ENCODE measurements around the gene IQCH. TPM values are rescaled to one million over a fixed set of nuclear protein-coding genes. Genes with fewer than 3 reads are reported as not detected.

Gene IQCH
- polyA plus RNA-seq, 1 of the 3 experiments (the other 2 are of a cell fraction): 0.81 TPM

DNA sequence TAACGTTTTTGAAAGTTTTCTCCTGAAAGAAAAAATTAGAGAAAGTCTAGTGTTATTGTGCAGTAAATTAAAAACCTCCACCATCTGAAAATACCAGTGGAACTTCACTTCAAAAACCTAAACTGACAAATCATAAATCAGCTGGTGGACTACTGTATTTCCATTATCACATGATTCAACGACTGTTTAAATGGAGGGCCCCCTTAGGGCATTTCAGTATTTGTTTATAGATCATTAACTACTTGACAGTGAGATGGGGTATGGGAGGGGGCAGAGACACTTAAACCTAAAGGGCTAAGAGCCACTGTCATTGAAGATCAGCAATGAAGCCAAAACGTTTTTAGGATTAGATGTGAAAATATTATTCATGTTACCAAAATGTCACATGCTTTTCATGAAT lies 257.6 kb downstream of the IQCH start:
- TF ChIP-seq GATA2 (CRISPR knock-in tag; IDR thresholded peaks at IDR 0.05): no peak
- no peak for TF ChIP-seq FOSL2 (IDR thresholded peaks at IDR 0.05; ENCODE audit: borderline replicate concordance, low read depth)
- no peak for TF ChIP-seq RXRA (IDR thresholded peaks at IDR 0.05; ENCODE audit: borderline replicate concordance, low read depth)
- TF ChIP-seq EP300 (IDR thresholded peaks at IDR 0.05; ENCODE audit: borderline replicate concordance in 1 of 2, low read depth in 1 of 2, low read length in 1 of 2): no peak
- no peak for TF ChIP-seq TAF1 (IDR thresholded peaks at IDR 0.05; ENCODE audit: borderline replicate concordance, low read depth, low read length)
- no peak for TF ChIP-seq SIN3A (IDR thresholded peaks at IDR 0.05; ENCODE audit: borderline replicate concordance, low read depth, low read length)
- no peak for TF ChIP-seq FOXJ3 (CRISPR knock-in tag; IDR thresholded peaks at IDR 0.05)
- TF ChIP-seq, protein P1, sequence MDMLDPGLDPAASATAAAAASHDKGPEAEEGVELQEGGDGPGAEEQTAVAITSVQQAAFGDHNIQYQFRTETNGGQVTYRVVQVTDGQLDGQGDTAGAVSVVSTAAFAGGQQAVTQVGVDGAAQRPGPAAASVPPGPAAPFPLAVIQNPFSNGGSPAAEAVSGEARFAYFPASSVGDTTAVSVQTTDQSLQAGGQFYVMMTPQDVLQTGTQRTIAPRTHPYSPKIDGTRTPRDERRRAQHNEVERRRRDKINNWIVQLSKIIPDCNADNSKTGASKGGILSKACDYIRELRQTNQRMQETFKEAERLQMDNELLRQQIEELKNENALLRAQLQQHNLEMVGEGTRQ (IDR thresholded peaks at IDR 0.05; ENCODE audit: borderline replicate concordance, low read depth, low read length): no peak
- no peak for TF ChIP-seq NFIC (IDR thresholded peaks at IDR 0.05; ENCODE audit: borderline replicate concordance)
- no peak for TF ChIP-seq EZH2phosphoT487 (IDR thresholded peaks at IDR 0.05; ENCODE audit: borderline replicate concordance, low read depth)
- TF ChIP-seq RFX5 (IDR thresholded peaks at IDR 0.05; ENCODE audit: low read length): no peak
- TF ChIP-seq SMC3 (IDR thresholded peaks at IDR 0.05; ENCODE audit: low read depth, low read length): no peak
- no peak for TF ChIP-seq MXI1 (IDR thresholded peaks at IDR 0.05; ENCODE audit: low read depth, low read length)
- WGBS (ENCODE audit: low lambda C conversion rate): 49% methylated on average over 3 of the region's 3 CpGs
- no peak overlapping the region for H2AFZ ChIP-seq (ENCODE audit: low read depth)

DNA sequence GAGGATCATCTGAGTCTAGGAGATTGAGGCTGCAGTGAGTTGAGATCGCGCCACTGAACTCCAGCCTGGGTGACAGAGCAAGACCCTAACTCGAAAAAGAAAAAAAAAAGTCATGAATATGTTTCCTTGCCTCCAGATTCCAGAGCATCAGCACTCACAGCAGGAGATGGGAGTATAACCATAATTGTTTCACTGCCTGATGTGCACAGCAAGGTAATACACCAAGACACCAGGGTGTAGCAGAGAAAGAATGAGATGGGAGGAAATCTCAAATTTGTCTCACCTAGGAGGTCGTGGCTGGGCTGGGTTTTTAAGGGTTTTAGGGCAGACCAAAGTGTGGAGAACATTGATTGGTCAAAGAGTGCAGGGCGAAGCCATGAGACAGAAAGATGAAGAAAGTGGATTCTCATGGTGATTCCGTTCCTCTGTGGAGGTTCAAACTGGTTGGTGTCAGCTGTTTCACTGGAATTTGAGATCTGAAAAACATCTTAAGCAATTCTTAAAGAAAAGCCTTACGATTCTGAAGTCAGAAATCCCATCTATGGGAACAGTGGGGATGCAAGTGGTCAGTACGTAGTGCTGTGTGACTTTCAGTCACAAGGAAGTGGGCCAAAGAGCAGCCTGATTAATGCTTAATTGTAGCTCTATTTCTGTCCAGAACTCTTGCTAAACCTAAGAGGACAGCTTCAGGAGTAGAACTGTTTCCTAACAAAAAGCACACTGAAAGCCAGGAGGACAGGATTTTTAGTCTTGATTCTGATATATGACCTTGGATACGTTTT lies 258.5 kb downstream of the IQCH start:
- ChIA-PET CTCF (no interaction called here), POLR2A (no interaction called here)
- WGBS (ENCODE audit: low lambda C conversion rate): 74% methylated on average over 9 of the region's 9 CpGs
- TF ChIP-seq GABPA (IDR thresholded peaks at IDR 0.05; ENCODE audit: low read depth): no peak
- DNase-seq: no peak
- Histone ChIP-seq H3K9me3 (no peaks in the 10 kb centered on the region), H3K36me3 (replicated peaks in 1 of 2; ENCODE audit: control insufficient read depth in 1 of 2, insufficient read depth in 2 of 2, low read length in 1 of 2) (peaks cover 0 to 9% of the 10 kb centered on the region in 2 experiments), H3K4me2 (no peak overlapping the region), H3K27ac (ENCODE audit: low read depth in 2 of 2, low read length in 1 of 2) (no peak overlapping the region), H3K27me3 (ENCODE audit: insufficient read depth) (no peaks in the 10 kb centered on the region), H3K4me1 (ENCODE audit: control insufficient read depth in 1 of 2, insufficient read depth in 2 of 2, low read depth in 1 of 2, low read length in 1 of 2) (peaks cover 0 to 12% of the 10 kb centered on the region in 2 experiments; a peak in 1 of 4 replicates), H3K9ac (no peak overlapping the region), H3K79me2 (ENCODE audit: insufficient read depth) (no peaks in the 10 kb centered on the region), H3K9me2 (no peaks in the 10 kb centered on the region), H3K4me3 (ENCODE audit: low read depth in 2 of 2, low read length in 1 of 2) (no peak overlapping the region), H2AFZ (ENCODE audit: low read depth) (no peak overlapping the region), H3F3A (replicated peaks; ENCODE audit: insufficient read depth) (peaks cover 14% of the 10 kb centered on the region), H4K20me1 (ENCODE audit: insufficient read depth) (no peaks in the 10 kb centered on the region)

More for the DNA sequence above, 257.6 kb downstream of the IQCH start:
- ChIA-PET POLR2A (no interaction called here), CTCF (interaction anchor here (0.8 to 2.1 kb wide), 2 partner anchors 55 to 272 kb away, joined by 3 to 8 read pairs; no protein-coding TSS in a partner anchor)
- Histone ChIP-seq H4K20me1 (ENCODE audit: insufficient read depth) (no peaks in the 10 kb centered on the region), H3K9me3 (no peaks in the 10 kb centered on the region), H3K4me1 (ENCODE audit: control insufficient read depth in 1 of 2, insufficient read depth in 2 of 2, low read depth in 1 of 2, low read length in 1 of 2) (peaks cover 0 to 12% of the 10 kb centered on the region in 2 experiments; a peak in 1 of 4 replicates), H3K27ac (ENCODE audit: low read depth in 2 of 2, low read length in 1 of 2) (no peak overlapping the region), H3K4me3 (ENCODE audit: low read depth in 2 of 2, low read length in 1 of 2) (no peak overlapping the region), H3K4me2 (no peak overlapping the region), H3F3A (replicated peaks; ENCODE audit: insufficient read depth) (peaks cover 14% of the 10 kb centered on the region), H3K9me2 (no peaks in the 10 kb centered on the region), H3K27me3 (ENCODE audit: insufficient read depth) (no peaks in the 10 kb centered on the region), H3K79me2 (ENCODE audit: insufficient read depth) (no peaks in the 10 kb centered on the region), H3K36me3 (replicated peaks in 1 of 2; ENCODE audit: control insufficient read depth in 1 of 2, insufficient read depth in 2 of 2, low read length in 1 of 2) (peaks cover 0 to 9% of the 10 kb centered on the region in 2 experiments), H3K9ac (no peak overlapping the region)
- DNase-seq: no peak
